GM12892 (cell line): ENCODE measurements around the gene TIGD6.

Experiments
- POLR2A ChIP-seq: IDR thresholded peaks from 2 replicates; pipeline ENCODE4 v1.6.1; 2011; ENCODE audit warnings: low read depth, low read length, control low read depth
- POLR2AphosphoS5 ChIP-seq: IDR thresholded peaks from 2 replicates; pipeline ENCODE4 v1.6.1; 2011; ENCODE audit warnings: low read depth, low read length, control low read depth
- TAF1 ChIP-seq: IDR thresholded peaks from 2 replicates; pipeline ENCODE4 v1.6.1; 2011; ENCODE audit warnings: low read depth, mild to moderate bottlenecking, control low read depth, low read length, borderline replicate concordance

- TF ChIP-seq POLR2AphosphoS5 (no peak), POLR2A (no peak), TAF1 (no peak)
Observed at GRCh38 chr5:150013931-150014330, 13.5 kb upstream of the TIGD6 start.
